Mucosa of gallbladder (tissue), 1 donor: ENCODE data around the gene PCYOX1L. TPM values are rescaled to one million over a fixed set of nuclear protein-coding genes. Genes with fewer than 3 reads are reported as not detected.

Source experiments
- DNase-seq: peaks from one replicate; pipeline ENCODE4 v3.0.0-alpha.2; 2020; ENCODE audit warnings: low spot score
- total RNA-seq: library from RNA; stranded (reverse); gene quantifications from one replicate; pipeline ENCODE4 v1.2.1, GENCODE V29; 2021
- donor health status: DM: no; HTN: no; CAD: no.

Gene PCYOX1L
- 17.3 TPM for total RNA-seq

GRCh38 chr5:149357370-149358293 is at the start of gene PCYOX1L:
TSS of gene PCYOX1L (plus strand) at chr5:149358046. CDS start at chr5:149358069, 23 bp downstream.
- DNase-seq, result peak; percentile 94

- no peak for DNase-seq
These were observed 48.5 kb upstream of the PCYOX1L start for GRCh38 chr5:149309354-149309753.

- no peak for DNase-seq
These were observed 47.4 kb upstream of the PCYOX1L start for GRCh38 chr5:149310488-149310887.

DNA sequence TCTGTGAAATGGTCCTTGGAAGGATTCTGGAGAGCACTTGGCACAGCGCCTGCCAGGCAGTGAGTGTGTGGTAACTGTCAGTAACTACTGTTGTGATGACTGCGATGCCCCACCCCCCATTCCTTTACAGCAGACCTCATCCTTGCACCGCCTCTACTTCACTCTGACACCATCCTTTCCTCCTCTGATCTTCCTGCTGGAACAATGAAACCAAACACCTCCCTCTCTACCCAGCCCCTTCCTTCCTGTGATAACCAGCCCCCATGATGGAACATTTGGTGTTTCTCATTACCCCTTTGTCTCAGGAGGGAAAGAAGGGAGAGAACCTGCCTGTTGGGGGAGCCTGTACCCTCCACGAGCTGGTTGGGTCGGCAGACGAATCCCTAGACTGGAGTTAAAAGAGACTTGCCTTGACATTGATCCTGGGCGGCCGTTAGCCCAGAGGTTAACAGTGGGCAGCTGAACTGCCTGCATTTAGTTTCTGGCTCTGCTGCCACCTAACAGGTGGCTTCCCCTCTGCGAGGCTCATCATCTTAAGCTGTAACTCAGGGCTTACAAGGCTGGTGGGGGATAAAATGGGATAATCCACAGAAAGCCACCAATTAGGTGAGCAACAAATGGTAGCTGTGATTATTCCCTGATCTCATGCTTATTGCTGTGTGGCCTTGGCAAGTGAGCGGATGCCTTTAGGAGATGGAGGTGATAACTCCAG is 46.7 kb upstream of the PCYOX1L start:
- DNase-seq, result no peak

DNA sequence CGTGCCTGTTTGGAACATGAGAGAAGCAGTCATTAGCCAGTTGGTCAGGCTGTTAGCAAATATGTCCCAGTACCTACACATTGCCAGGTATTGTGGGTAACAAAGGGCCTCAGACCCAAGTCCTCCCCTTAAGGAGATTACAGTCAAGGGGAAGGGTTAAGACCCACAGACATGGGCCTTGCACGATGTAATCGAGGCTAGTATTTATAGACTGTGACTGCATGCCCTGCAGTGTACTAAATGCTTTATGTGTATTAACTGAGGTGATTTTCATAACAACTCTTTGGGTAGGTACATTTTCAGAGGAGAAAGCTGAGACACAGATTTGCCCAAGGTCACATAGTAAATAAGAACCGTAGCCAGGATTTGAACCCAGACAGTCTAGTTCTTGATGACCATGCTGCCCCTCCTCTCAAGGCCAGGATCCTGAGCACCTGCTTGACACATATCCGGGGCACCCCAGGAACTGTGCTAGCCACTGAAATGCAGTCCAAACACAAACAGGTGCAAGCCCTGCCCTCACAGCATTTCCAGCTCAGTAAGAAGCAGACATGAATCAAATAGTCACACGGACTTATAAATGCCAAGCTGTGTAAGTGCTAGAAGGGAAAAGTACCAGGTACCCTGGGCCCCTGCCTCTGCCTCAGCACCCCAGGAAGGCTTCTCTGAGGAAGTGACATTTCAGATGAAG is 44.5 kb upstream of the PCYOX1L start:
- DNase-seq, result no peak

DNA sequence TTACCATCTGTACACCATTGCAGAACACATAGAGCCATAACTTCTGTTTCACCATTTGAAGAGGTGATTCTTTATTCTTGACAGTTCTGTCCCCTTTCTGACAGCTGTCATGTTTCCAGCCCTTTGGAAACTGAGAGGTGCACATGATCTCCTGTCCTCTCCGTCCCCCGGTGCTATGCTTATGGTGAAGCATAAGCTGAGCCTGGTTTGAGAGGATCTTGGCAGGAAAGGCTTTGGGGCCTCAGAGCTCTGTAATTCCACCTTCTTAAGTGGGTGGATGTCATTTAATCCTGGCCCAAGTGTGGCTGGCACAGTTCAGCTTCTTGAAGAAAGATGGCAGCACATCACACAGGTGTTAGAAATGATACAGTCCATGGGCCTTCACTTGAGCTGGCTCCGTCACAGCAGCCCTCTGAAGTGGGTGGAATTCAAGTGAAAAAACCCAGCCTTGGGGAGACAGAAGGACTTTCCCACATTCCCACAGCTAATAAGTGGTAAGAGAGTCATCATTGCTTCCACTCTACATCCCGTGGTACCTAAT is 43.2 kb upstream of the PCYOX1L start:
- DNase-seq, result no peak

- DNase-seq, result no peak
These were observed 42.1 kb upstream of the PCYOX1L start for GRCh38 chr5:149315753-149316152.

- peak; percentile 31 for DNase-seq
These were observed 40.4 kb upstream of the PCYOX1L start for GRCh38 chr5:149317281-149318048.

GRCh38 chr5:149319174-149319573 is 38.7 kb upstream of the PCYOX1L start:
- no peak for DNase-seq

GRCh38 chr5:149320791-149321330 is 37.0 kb upstream of the PCYOX1L start:
- peak; percentile 94 for DNase-seq

DNA sequence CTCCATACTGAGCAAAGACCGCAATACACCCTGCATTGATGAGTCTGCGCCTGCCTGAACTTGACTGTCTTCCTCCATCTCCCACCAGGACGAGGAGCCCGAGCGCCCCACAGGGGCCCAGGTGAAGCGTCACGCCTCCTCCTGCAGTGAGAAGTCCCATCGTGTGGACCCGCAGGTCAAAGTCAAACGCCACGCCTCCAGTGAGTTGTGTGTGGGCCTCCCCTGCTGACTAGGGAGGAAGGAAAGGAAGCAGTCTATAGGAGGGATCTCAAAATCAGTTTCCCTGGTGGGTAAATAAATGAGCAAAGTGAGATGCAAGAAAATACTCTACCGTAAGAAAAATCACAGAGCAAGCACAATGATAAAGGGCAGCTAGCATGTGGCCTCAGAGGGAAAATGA is 35.3 kb upstream of the PCYOX1L start:
- DNase-seq, result peak; percentile 36

GRCh38 chr5:149323210-149323609 is 34.6 kb upstream of the PCYOX1L start:
- DNase-seq, result no peak

- no peak for DNase-seq
These were observed 34.1 kb upstream of the PCYOX1L start for GRCh38 chr5:149323621-149324205.

GRCh38 chr5:149324641-149325040 is 33.2 kb upstream of the PCYOX1L start:
- no peak for DNase-seq

DNA sequence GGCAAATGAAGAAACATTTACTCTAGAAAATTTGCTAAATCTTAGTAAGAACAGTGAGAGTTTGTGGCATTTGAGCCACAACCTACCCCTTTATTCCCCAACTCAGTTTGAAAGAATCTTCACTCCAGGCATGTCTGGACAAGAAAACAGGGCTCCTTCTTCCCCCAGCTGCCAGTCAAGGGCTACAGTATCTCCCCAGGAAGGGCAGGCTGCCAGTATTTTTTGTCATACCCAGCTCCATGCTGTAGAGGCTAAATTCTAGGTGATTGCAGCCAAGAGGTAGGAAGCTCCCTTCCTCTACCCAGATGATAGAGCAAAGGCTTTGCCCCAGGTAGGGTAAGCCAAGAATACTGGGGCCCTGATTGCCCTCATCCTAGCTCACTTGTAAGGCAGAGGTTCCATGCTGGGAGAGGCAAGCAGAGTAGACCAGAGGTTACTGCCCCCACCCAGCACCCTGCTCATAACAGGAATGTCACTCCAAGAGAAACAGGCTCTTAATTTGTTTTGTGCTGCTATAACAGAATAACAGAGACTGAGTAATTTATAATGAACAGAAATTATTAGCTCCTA is 32.6 kb upstream of the PCYOX1L start:
- DNase-seq, result no peak

DNA sequence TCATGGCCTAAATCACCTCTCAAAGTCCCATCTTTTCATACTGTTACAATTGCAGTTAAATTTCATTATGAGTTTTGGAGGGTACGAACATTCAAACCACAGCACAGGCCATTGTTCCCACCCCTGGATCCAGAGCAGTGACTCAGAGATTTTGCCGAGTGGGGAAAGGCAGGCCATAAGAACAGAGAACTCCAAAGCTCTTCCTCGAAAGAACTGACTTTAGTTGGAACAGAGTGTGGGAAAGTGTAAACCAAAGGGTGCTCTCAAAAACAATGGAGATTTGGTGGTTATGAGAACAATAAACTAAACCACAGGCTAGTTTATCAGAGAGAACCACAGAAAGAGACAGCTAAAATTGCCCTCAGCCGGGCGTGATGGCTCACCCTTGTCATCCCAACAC is 32.0 kb upstream of the PCYOX1L start:
- DNase-seq, result no peak

GRCh38 chr5:149326611-149327010 is 31.2 kb upstream of the PCYOX1L start:
- no peak for DNase-seq

DNA sequence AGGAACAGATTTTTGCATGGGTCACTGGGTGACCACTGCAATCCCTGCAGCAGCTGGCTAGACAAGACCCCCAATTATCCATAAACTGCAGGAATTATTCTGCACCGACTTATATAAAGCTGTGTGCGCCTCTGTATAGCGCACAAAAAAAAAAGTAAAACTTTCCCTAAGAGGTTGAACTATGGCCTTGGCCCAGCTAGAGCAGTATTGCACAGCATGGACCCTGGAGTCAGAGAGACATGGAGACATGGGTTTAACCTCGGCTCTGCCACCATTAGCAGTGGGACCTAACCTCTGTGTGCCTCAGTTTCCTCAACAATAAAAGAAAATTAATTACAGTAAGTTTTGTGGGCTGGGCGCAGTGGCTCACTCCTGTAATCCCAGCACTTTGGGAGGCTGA is 29.7 kb upstream of the PCYOX1L start:
- DNase-seq, result no peak

GRCh38 chr5:149333711-149334443 is 24.0 kb upstream of the PCYOX1L start:
- DNase-seq, result no peak

- DNase-seq, result no peak
These were observed 20.1 kb upstream of the PCYOX1L start for GRCh38 chr5:149337736-149338135.
